ENCODE results near the gene CYP2B6.
"Not testable (repeated sequence)": the region's sequence is repeated elsewhere in the genome, so short reads cannot be mapped to it uniquely, and the experiment has no call there.

Gene CYP2B6

GRCh38 chr19:41030651-41031050 is 39.6 kb downstream of the CYP2B6 start:
- Histone ChIP-seq H3K36me3 (ENCODE audit: control insufficient read depth in 4 of 4, insufficient read depth in 4 of 4, low read length in 3 of 4) (no peaks in the 10 kb centered on the region), H3K4me1 (ENCODE audit: control extremely low read depth in 1 of 4, control insufficient read depth in 4 of 4, insufficient read depth in 4 of 4, low read length in 3 of 4) (no peaks in the 10 kb centered on the region), H3K9me3 (ENCODE audit: control extremely low read depth in 1 of 5, control insufficient read depth in 4 of 5, insufficient read depth in 2 of 5, low read depth in 1 of 5, low read length in 4 of 5) (no peaks in the 10 kb centered on the region), H3K27ac (ENCODE audit: insufficient read depth in 1 of 2, low read depth in 1 of 2, low read length in 2 of 2, poor library complexity in 1 of 2, severe bottlenecking in 2 of 2) (no peak overlapping the region), H3K27me3 (replicated peaks in 2 of 5; ENCODE audit: control insufficient read depth in 4 of 5, insufficient read depth in 5 of 5, low read length in 4 of 5) (peaks cover 2 to 26% (median 8%) of the 10 kb centered on the region in 5 experiments), H3K4me3 (ENCODE audit: control insufficient read depth in 1 of 7, extremely low read depth in 1 of 7, insufficient read depth in 4 of 7, low read depth in 2 of 7, low read length in 6 of 7) (no peak overlapping the region)
- no peak for DNase-seq
- 64% methylated on average over 5 of the region's 6 CpGs for WGBS (ENCODE audit: insufficient coverage)
- ChIA-PET POLR2A (no interaction called here), CTCF (no interaction called here)

GRCh38 chr19:41031916-41032315 is 40.8 kb downstream of the CYP2B6 start:
- POLR2A ChIA-PET, result no interaction called here
- Histone ChIP-seq H3K27ac (ENCODE audit: insufficient read depth in 1 of 2, low read depth in 1 of 2, low read length in 2 of 2, poor library complexity in 1 of 2, severe bottlenecking in 2 of 2) (no peak overlapping the region), H3K9me3 (ENCODE audit: control extremely low read depth in 1 of 5, control insufficient read depth in 4 of 5, insufficient read depth in 2 of 5, low read depth in 1 of 5, low read length in 4 of 5) (no peaks in the 10 kb centered on the region), H3K27me3 (replicated peaks in 2 of 5; ENCODE audit: control insufficient read depth in 4 of 5, insufficient read depth in 5 of 5, low read length in 4 of 5) (peaks cover 2 to 14% (median 5%) of the 10 kb centered on the region in 5 experiments), H3K4me3 (ENCODE audit: control insufficient read depth in 1 of 7, extremely low read depth in 1 of 7, insufficient read depth in 4 of 7, low read depth in 2 of 7, low read length in 6 of 7) (no peak overlapping the region), H3K4me1 (ENCODE audit: control extremely low read depth in 1 of 4, control insufficient read depth in 4 of 4, insufficient read depth in 4 of 4, low read length in 3 of 4) (no peaks in the 10 kb centered on the region), H3K36me3 (ENCODE audit: control insufficient read depth in 4 of 4, insufficient read depth in 4 of 4, low read length in 3 of 4) (no peaks in the 10 kb centered on the region)
- CTCF ChIA-PET, result no interaction called here
- WGBS (ENCODE audit: insufficient coverage), result 100% methylated on average over 2 of the region's 2 CpGs
- DNase-seq, result no peak

GRCh38 chr19:41033324-41033723 is 42.2 kb downstream of the CYP2B6 start:
- H3K4me3 ChIP-seq (ENCODE audit: control insufficient read depth in 1 of 7, extremely low read depth in 1 of 7, insufficient read depth in 4 of 7, low read depth in 2 of 7, low read length in 6 of 7); POLR2A ChIA-PET; H3K36me3 ChIP-seq (ENCODE audit: control insufficient read depth in 4 of 4, insufficient read depth in 4 of 4, low read length in 3 of 4); H3K27ac ChIP-seq (ENCODE audit: insufficient read depth in 1 of 2, low read depth in 1 of 2, low read length in 2 of 2, poor library complexity in 1 of 2, severe bottlenecking in 2 of 2); H3K27me3 ChIP-seq (replicated peaks in 2 of 5; ENCODE audit: control insufficient read depth in 4 of 5, insufficient read depth in 5 of 5, low read length in 4 of 5); H3K4me1 ChIP-seq (ENCODE audit: control extremely low read depth in 1 of 4, control insufficient read depth in 4 of 4, insufficient read depth in 4 of 4, low read length in 3 of 4); DNase-seq; H3K9me3 ChIP-seq (ENCODE audit: control extremely low read depth in 1 of 5, control insufficient read depth in 4 of 5, insufficient read depth in 2 of 5, low read depth in 1 of 5, low read length in 4 of 5): not testable (repeated sequence)
- CTCF ChIA-PET, result interaction anchor here (0.6 kb wide), 1 partner anchor 137 kb away, joined by 3 read pairs; no protein-coding TSS in a partner anchor
- WGBS (ENCODE audit: insufficient coverage), result 62% methylated on average over 6 of the region's 7 CpGs

- CTCF ChIA-PET, result no interaction called here
- H3K27ac ChIP-seq (ENCODE audit: insufficient read depth in 1 of 2, low read depth in 1 of 2, low read length in 2 of 2, poor library complexity in 1 of 2, severe bottlenecking in 2 of 2), result no peak overlapping the region
- POLR2A ChIA-PET, result interaction anchor here (0.7 kb wide), 1 partner anchor 1895 kb away, joined by 3 read pairs; no protein-coding TSS in a partner anchor
- peaks cover 0 to 2% (median 0%) of the 10 kb centered on the region in 5 experiments for H3K27me3 ChIP-seq (replicated peaks in 2 of 5; ENCODE audit: control insufficient read depth in 4 of 5, insufficient read depth in 5 of 5, low read length in 4 of 5)
- H3K4me1 ChIP-seq (ENCODE audit: control extremely low read depth in 1 of 4, control insufficient read depth in 4 of 4, insufficient read depth in 4 of 4, low read length in 3 of 4), result no peaks in the 10 kb centered on the region
- peak; percentile 1 to 29 (median 6) for DNase-seq
- WGBS (ENCODE audit: insufficient coverage), result no CpG with 5 or more reads among the region's 1 CpG
- no peak overlapping the region for H3K4me3 ChIP-seq (ENCODE audit: control insufficient read depth in 1 of 7, extremely low read depth in 1 of 7, insufficient read depth in 4 of 7, low read depth in 2 of 7, low read length in 6 of 7)
- peaks cover 0 to 4% (median 2%) of the 10 kb centered on the region in 5 experiments for H3K9me3 ChIP-seq (ENCODE audit: control extremely low read depth in 1 of 5, control insufficient read depth in 4 of 5, insufficient read depth in 2 of 5, low read depth in 1 of 5, low read length in 4 of 5)
- H3K36me3 ChIP-seq (ENCODE audit: control insufficient read depth in 4 of 4, insufficient read depth in 4 of 4, low read length in 3 of 4), result no peaks in the 10 kb centered on the region
Measured at GRCh38 chr19:41039806-41040205, 48.7 kb downstream of the CYP2B6 start.

- CTCF ChIA-PET, result interaction anchor here (1.3 kb wide), 1 partner anchor 19 kb away, joined by 3 read pairs; no protein-coding TSS in a partner anchor
- POLR2A ChIA-PET, result not testable (repeated sequence)
Measured at GRCh38 chr19:41045095-41045494, 54.0 kb downstream of the CYP2B6 start.

GRCh38 chr19:41050426-41050825 is 59.3 kb downstream of the CYP2B6 start:
- no peaks in the 10 kb centered on the region for H3K36me3 ChIP-seq (ENCODE audit: control insufficient read depth in 4 of 4, insufficient read depth in 4 of 4, low read length in 3 of 4)
- no peak for DNase-seq
- CTCF ChIA-PET, result no interaction called here
- H3K9me3 ChIP-seq (ENCODE audit: control extremely low read depth in 1 of 5, control insufficient read depth in 4 of 5, insufficient read depth in 2 of 5, low read depth in 1 of 5, low read length in 4 of 5), result no peaks in the 10 kb centered on the region
- WGBS (ENCODE audit: insufficient coverage), result 91% methylated on average over 11 of the region's 13 CpGs
- POLR2A ChIA-PET, result no interaction called here
- H3K27ac ChIP-seq (ENCODE audit: insufficient read depth in 1 of 2, low read depth in 1 of 2, low read length in 2 of 2, poor library complexity in 1 of 2, severe bottlenecking in 2 of 2), result no peak overlapping the region
- H3K27me3 ChIP-seq (replicated peaks in 2 of 5; ENCODE audit: control insufficient read depth in 4 of 5, insufficient read depth in 5 of 5, low read length in 4 of 5), result peaks cover 0 to 16% (median 4%) of the 10 kb centered on the region in 5 experiments
- no peaks in the 10 kb centered on the region for H3K4me1 ChIP-seq (ENCODE audit: control extremely low read depth in 1 of 4, control insufficient read depth in 4 of 4, insufficient read depth in 4 of 4, low read length in 3 of 4)
- no peak overlapping the region for H3K4me3 ChIP-seq (ENCODE audit: control insufficient read depth in 1 of 7, extremely low read depth in 1 of 7, insufficient read depth in 4 of 7, low read depth in 2 of 7, low read length in 6 of 7)

More at GRCh38 chr19:41045095-41045494, 54.0 kb downstream of the CYP2B6 start:
- H3K9me3 ChIP-seq (ENCODE audit: control extremely low read depth in 1 of 5, control insufficient read depth in 4 of 5, insufficient read depth in 2 of 5, low read depth in 1 of 5, low read length in 4 of 5); H3K36me3 ChIP-seq (ENCODE audit: control insufficient read depth in 4 of 4, insufficient read depth in 4 of 4, low read length in 3 of 4); H3K27ac ChIP-seq (ENCODE audit: insufficient read depth in 1 of 2, low read depth in 1 of 2, low read length in 2 of 2, poor library complexity in 1 of 2, severe bottlenecking in 2 of 2); DNase-seq; H3K4me3 ChIP-seq (ENCODE audit: control insufficient read depth in 1 of 7, extremely low read depth in 1 of 7, insufficient read depth in 4 of 7, low read depth in 2 of 7, low read length in 6 of 7); H3K4me1 ChIP-seq (ENCODE audit: control extremely low read depth in 1 of 4, control insufficient read depth in 4 of 4, insufficient read depth in 4 of 4, low read length in 3 of 4); H3K27me3 ChIP-seq (replicated peaks in 2 of 5; ENCODE audit: control insufficient read depth in 4 of 5, insufficient read depth in 5 of 5, low read length in 4 of 5): not testable (repeated sequence)
- WGBS (ENCODE audit: insufficient coverage), result no CpG with 5 or more reads among the region's 1 CpG

GRCh38 chr19:41052162-41052561 is 61.1 kb downstream of the CYP2B6 start:
- H3K4me3 ChIP-seq (ENCODE audit: control insufficient read depth in 1 of 7, extremely low read depth in 1 of 7, insufficient read depth in 4 of 7, low read depth in 2 of 7, low read length in 6 of 7); H3K4me1 ChIP-seq (ENCODE audit: control extremely low read depth in 1 of 4, control insufficient read depth in 4 of 4, insufficient read depth in 4 of 4, low read length in 3 of 4); DNase-seq; H3K27ac ChIP-seq (ENCODE audit: insufficient read depth in 1 of 2, low read depth in 1 of 2, low read length in 2 of 2, poor library complexity in 1 of 2, severe bottlenecking in 2 of 2); H3K36me3 ChIP-seq (ENCODE audit: control insufficient read depth in 4 of 4, insufficient read depth in 4 of 4, low read length in 3 of 4); H3K9me3 ChIP-seq (ENCODE audit: control extremely low read depth in 1 of 5, control insufficient read depth in 4 of 5, insufficient read depth in 2 of 5, low read depth in 1 of 5, low read length in 4 of 5); POLR2A ChIA-PET: not testable (repeated sequence)
- 92% methylated on average over 7 of the region's 7 CpGs for WGBS (ENCODE audit: insufficient coverage)
- CTCF ChIA-PET, result interaction anchor here (0.6 kb wide), 1 partner anchor 11 kb away, joined by 3 read pairs; no protein-coding TSS in a partner anchor
- H3K27me3 ChIP-seq (replicated peaks in 2 of 5; ENCODE audit: control insufficient read depth in 4 of 5, insufficient read depth in 5 of 5, low read length in 4 of 5), result peaks cover 0 to 21% (median 4%) of the 10 kb centered on the region in 5 experiments

Data from common myeloid progenitor, CD34-positive (primary cell).